CD4-positive, alpha-beta memory T cell (primary cell): ENCODE data around the gene SLC5A5. TPM values are rescaled to one million over a fixed set of nuclear protein-coding genes. Genes with fewer than 3 reads are reported as not detected.

Experiments used
- CTCF ChIA-PET: fragments of 350-600 bp; sonication (Branson Sonifier 250); formaldehyde crosslinking; loops from one replicate; lab custom pipeline; 2021; ENCODE audit warnings: inconsistent platforms; ENCODE audit not compliant: partially characterized antibody; lab: Charles Lee
- POLR2A ChIA-PET: fragments of 350-600 bp; sonication (Branson Sonifier 250); formaldehyde crosslinking; loops from one replicate; lab custom pipeline; 2021; ENCODE audit not compliant: partially characterized antibody; lab: Charles Lee
- DNase-seq, 5 donors: peaks; one replicate each; pipeline versions ENCODE4 v3.0.0 to v3.0.0-alpha.2; 2020 to 2022; ENCODE audit warnings: mixed read lengths in 1 of 5
- H3K27ac ChIP-seq: one replicate; pipeline ENCODE4 v1.7.0; 2013; ENCODE audit warnings: low read depth, low read length
- H3K27me3 ChIP-seq: 2 replicates; pipeline ENCODE4 v1.7.0; 2013; ENCODE audit warnings: mild to moderate bottlenecking, low read length, moderate library complexity; ENCODE audit not compliant: insufficient read depth
- H3K36me3 ChIP-seq: 2 replicates; pipeline ENCODE4 v1.7.0; 2013; ENCODE audit warnings: mild to moderate bottlenecking, low read length, moderate library complexity; ENCODE audit not compliant: insufficient read depth
- H3K4me1 ChIP-seq: 2 replicates; pipeline ENCODE4 v1.7.0; 2013; ENCODE audit warnings: mild to moderate bottlenecking, low read length, moderate library complexity; ENCODE audit not compliant: insufficient read depth
- H3K4me3 ChIP-seq, 2 donors: one replicate each; pipeline ENCODE4 v1.7.0; 2013; ENCODE audit warnings: low read length in 2 of 2, mild to moderate bottlenecking in 1 of 2
- H3K9me3 ChIP-seq, 2 donors: one replicate each; pipeline ENCODE4 v1.7.0; 2013; ENCODE audit warnings: low read length in 2 of 2, control low read depth in 1 of 2; ENCODE audit not compliant: control insufficient read depth in 1 of 2
- H3K27ac Mint-ChIP-seq, 7 donors: one replicate each; pipeline ENCODE4 v1.8.0; 2020 to 2021; ENCODE audit warnings: mixed read lengths in 7 of 7, mild to moderate bottlenecking in 6 of 7, inconsistent platforms in 3 of 7, moderate library complexity in 3 of 7
- H3K27me3 Mint-ChIP-seq, 2 donors: one replicate each; pipeline ENCODE4 v1.8.0; 2020 to 2021; ENCODE audit warnings: mixed read lengths in 2 of 2
- H3K36me3 Mint-ChIP-seq, 2 donors: one replicate each; pipeline ENCODE4 v1.8.0; 2020 to 2021; ENCODE audit warnings: mixed read lengths in 2 of 2, inconsistent platforms in 1 of 2, mild to moderate bottlenecking in 1 of 2
- H3K4me1 Mint-ChIP-seq, 4 donors: one replicate each; pipeline ENCODE4 v1.8.0; 2020 to 2021; ENCODE audit warnings: mixed read lengths in 4 of 4, mild to moderate bottlenecking in 1 of 4
- H3K4me3 Mint-ChIP-seq, 8 donors: one replicate each; pipeline ENCODE4 v1.8.0; 2020 to 2021; ENCODE audit warnings: mixed read lengths in 8 of 8, mild to moderate bottlenecking in 7 of 8, moderate library complexity in 6 of 8, inconsistent platforms in 3 of 8
- H3K9me3 Mint-ChIP-seq, 8 donors: one replicate each; pipeline ENCODE4 v1.8.0; 2020 to 2021; ENCODE audit warnings: mixed read lengths in 8 of 8, mild to moderate bottlenecking in 5 of 8, inconsistent platforms in 3 of 8, moderate library complexity in 1 of 8
- intact Hi-C: fragments of 100-400 bp; cut with micrococcal nuclease; formaldehyde crosslinking; loops from one replicate; pipeline ENCODE4 v1.15.1; 2023
- polyA plus RNA-seq, 2 donors: library from polyadenylated mRNA; unstranded; fragments of 300-500 nt; fragmentation: Illumina TruSeq; gene quantifications; one replicate each; pipeline ENCODE4 v1.2.3, GENCODE V29; 2021
- total RNA-seq, 2 experiments: library from RNA; stranded (reverse); gene quantifications; one replicate each; pipeline ENCODE4 v1.2.3, GENCODE V29; 2021

The SLC5A5 gene
- total and polyA plus RNA-seq, 4 experiments from 2014 or later = 0.92 to 2.9 (median 1.9) TPM

DNA sequence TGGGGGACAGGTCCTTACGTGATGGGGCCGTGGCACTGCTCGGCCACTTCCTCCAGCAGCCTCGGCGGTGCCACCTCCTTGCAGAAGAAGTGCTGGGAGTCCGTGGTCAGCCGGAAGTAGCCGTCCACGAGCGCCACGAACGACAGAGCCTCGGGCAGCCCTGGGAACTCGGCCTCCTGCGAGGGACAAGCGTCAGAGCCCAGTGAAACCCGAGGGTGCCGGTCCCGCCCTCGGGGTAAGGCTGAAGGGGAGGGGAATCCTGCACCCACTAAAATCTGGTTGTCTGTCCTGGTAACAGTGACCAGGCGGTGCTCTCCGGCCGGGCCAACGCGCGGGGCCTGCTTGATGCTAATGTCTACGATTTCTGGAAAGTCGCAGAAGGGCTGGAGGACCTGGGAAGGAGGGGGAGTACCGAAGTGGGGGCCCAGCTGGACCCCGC, 30.4 kb upstream of the SLC5A5 start:
- H3K27me3 ChIP-seq = no peaks in the 10 kb centered on the region
- intact Hi-C loops = no loop called here
- peaks cover 43% of the 10 kb centered on the region for H3K4me1 ChIP-seq
- peaks cover 66% of the 10 kb centered on the region for H3K36me3 ChIP-seq
- Mint-ChIP-seq H3K27ac (peak overlapping the region in 2 of 7 donors; percentile 58 to 75), H3K4me1 (peaks cover 15 to 45% (median 34%) of the 10 kb centered on the region in 4 donors), H3K27me3 (no peaks in the 10 kb centered on the region), H3K9me3 (no peaks in the 10 kb centered on the region), H3K4me3 (peak overlapping the region in 1 of 8 donors; percentile 21), H3K36me3 (peaks cover 38 to 57% of the 10 kb centered on the region in 2 donors)
- no peak overlapping the region for H3K4me3 ChIP-seq
- no peaks in the 10 kb centered on the region for H3K9me3 ChIP-seq
- ChIA-PET CTCF (interaction anchor here (0.9 kb wide), 1 partner anchor 13 kb away, joined by 3 read pairs; no protein-coding TSS in a partner anchor), POLR2A (no interaction called here)
- H3K27ac ChIP-seq = no peak overlapping the region
- DNase-seq = no peak

DNA sequence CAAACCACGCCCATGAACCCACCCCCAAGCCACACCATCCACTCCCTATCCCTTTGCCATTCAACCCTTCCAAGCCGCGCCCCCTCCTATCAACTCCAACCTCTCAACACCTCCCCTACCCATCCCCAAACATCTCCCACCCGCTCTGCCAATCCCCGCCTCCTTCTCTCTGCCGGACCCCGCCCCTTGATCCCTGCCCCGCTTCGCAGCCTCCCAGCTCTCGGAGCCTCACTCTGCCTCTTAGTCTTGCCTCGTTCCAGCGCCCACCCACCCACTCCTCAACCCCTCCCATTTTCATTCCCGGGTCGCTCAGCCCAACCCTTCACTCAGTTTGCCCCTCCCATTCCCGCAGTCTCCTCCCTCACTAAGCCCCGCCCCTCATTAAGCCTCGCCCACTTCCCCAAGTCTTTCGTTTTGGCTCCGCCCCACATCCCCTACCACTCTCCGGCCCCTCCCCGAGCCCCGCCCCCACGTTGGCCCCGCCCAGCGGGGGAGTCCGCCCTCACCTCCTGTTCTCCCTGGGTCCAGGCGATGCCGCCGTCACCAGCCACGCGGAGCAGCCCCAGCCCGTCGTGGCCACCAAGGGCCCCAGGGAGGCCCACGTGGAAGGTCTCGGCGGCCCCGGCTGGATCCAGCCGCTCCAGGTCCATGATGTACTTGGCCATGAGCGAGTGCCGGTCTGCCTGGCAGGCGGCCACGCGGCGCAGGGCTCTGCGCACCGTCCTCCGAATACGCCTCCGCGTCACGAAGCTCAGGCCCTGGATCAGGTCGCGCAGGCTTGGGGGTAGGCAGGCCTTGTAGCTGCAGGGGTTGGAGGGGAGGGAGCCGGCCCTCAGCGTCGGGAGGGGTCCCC, 29.7 kb upstream of the SLC5A5 start:
- CTCF ChIA-PET = interaction anchor here (1.0 kb wide), 1 partner anchor 13 kb away, joined by 4 read pairs; no protein-coding TSS in a partner anchor

DNA sequence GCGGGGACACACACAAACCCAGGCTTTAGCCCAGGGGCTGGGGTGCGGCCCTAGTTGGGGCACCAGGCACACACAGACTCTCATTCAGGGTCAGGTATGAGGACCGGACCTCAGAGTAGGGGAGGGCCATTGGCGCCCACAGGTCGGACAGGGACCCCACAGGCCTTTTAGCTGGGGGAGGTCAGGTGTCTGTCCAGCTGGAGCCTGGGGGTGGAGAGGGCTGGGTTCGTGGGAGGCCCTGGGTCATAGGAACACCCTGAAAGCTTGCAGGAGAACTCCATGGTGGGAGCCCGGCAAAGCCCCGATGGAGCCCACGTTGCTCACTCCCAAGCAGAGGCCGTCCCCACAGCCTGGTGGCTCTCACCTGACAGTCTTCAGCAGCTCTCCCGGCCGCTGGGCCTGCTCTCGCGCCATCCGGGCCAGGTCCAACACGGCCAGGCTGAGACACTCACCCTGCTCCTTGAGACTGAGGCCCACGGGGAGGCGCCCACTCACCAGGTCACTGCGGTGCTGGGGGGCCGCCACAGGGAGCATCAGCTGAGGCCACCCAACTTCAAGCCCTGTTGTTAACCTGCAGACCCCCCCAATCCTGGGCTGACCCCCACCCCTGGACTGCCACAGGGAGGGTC, 29.0 kb upstream of the SLC5A5 start:
- peaks cover 32 to 49% of the 10 kb centered on the region in 2 donors for H3K36me3 Mint-ChIP-seq
- peaks cover 14 to 50% (median 33%) of the 10 kb centered on the region in 4 donors for H3K4me1 Mint-ChIP-seq
- no peaks in the 10 kb centered on the region for H3K27me3 Mint-ChIP-seq
- H3K27ac ChIP-seq = no peak overlapping the region
- no peaks in the 10 kb centered on the region for H3K9me3 Mint-ChIP-seq
- no peak overlapping the region for H3K4me3 ChIP-seq
- no peak overlapping the region for H3K4me3 Mint-ChIP-seq
- DNase-seq = no peak
- intact Hi-C loops = no loop called here
- no peaks in the 10 kb centered on the region for H3K9me3 ChIP-seq
- H3K36me3 ChIP-seq = peaks cover 59% of the 10 kb centered on the region
- POLR2A ChIA-PET = interaction anchor here (0.6 to 1.7 kb wide), 6 partner anchors 10 to 123 kb away, joined by 3 to 6 read pairs (median 3); partner anchors contain the start of genes MAP1S and RPL18A
- peak overlapping the region in 2 of 7 donors; percentile 42 to 46 for H3K27ac Mint-ChIP-seq
- H3K27me3 ChIP-seq = no peaks in the 10 kb centered on the region
- CTCF ChIA-PET = interaction anchor here (1.0 to 1.2 kb wide), 3 partner anchors 12 to 39 kb away, joined by 3 to 4 read pairs (median 3); partner anchors contain the start of gene RPL18A
- H3K4me1 ChIP-seq = peaks cover 43% of the 10 kb centered on the region

More for the DNA sequence above, 29.7 kb upstream of the SLC5A5 start:
- peaks cover 14 to 43% (median 33%) of the 10 kb centered on the region in 4 donors for H3K4me1 Mint-ChIP-seq
- H3K27ac Mint-ChIP-seq = peak overlapping the region in 2 of 7 donors; percentile 24 to 75
- intact Hi-C loops = no loop called here
- Histone ChIP-seq H3K27ac (no peak overlapping the region), H3K9me3 (no peaks in the 10 kb centered on the region), H3K4me3 (no peak overlapping the region), H3K27me3 (no peaks in the 10 kb centered on the region), H3K4me1 (peaks cover 43% of the 10 kb centered on the region), H3K36me3 (peaks cover 62% of the 10 kb centered on the region)
- POLR2A ChIA-PET = interaction anchor here (1.0 to 1.7 kb wide), 2 partner anchors 17 to 122 kb away, joined by 3 to 6 read pairs; partner anchors contain the start of genes MAP1S and RPL18A
- no peaks in the 10 kb centered on the region for H3K27me3 Mint-ChIP-seq
- no peaks in the 10 kb centered on the region for H3K9me3 Mint-ChIP-seq
- H3K4me3 Mint-ChIP-seq = no peak overlapping the region
- peak in 2 of 5 donors; percentile 27 to 43 for DNase-seq
- H3K36me3 Mint-ChIP-seq = peaks cover 34 to 54% of the 10 kb centered on the region in 2 donors

DNA sequence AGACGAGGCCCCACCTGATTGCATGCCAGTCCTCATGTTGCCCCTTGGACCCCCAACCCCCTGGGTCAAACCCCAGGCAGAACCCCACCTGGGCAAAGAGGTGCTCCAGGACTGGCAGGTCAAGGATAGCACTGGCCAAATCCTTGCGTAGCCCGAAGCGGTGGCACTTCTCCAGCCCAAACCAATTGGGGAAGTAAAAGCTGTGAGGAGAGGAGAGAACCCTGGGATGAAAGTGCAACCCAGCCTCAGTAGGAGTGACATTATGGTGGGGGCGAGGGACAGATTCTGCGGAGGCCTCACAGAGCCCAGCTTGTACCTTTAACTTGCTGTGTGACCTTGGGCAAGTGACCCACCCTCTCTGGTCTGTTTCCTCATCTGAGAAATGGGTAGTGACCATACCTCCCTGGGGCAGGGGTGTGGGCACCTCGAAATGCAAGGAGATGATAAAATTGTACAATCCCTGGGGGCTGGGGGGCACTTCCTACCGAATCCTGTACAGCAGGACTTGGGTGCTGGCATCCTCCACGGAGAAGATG, 28.4 kb upstream of the SLC5A5 start:
- Mint-ChIP-seq H3K27me3 (no peaks in the 10 kb centered on the region), H3K27ac (peak overlapping the region in 5 of 7 donors; percentile 37 to 97 (median 78)), H3K4me3 (peak overlapping the region in 4 of 8 donors; percentile 42 to 61 (median 50)), H3K4me1 (peaks cover 17 to 56% (median 36%) of the 10 kb centered on the region in 4 donors), H3K9me3 (no peaks in the 10 kb centered on the region), H3K36me3 (peaks cover 26 to 44% of the 10 kb centered on the region in 2 donors)
- intact Hi-C loops = no loop called here
- CTCF ChIA-PET = interaction anchor here (1.0 to 1.2 kb wide), 3 partner anchors 11 to 40 kb away, joined by 3 to 4 read pairs (median 3); partner anchors contain the start of gene RPL18A
- H3K27ac ChIP-seq = no peak overlapping the region
- H3K27me3 ChIP-seq = no peaks in the 10 kb centered on the region
- DNase-seq = no peak
- POLR2A ChIA-PET = interaction anchor here (0.6 to 1.7 kb wide), 6 partner anchors 10 to 124 kb away, joined by 3 to 6 read pairs (median 3); partner anchors contain the start of genes MAP1S and RPL18A
- no peak overlapping the region for H3K4me3 ChIP-seq
- no peaks in the 10 kb centered on the region for H3K9me3 ChIP-seq
- peaks cover 53% of the 10 kb centered on the region for H3K36me3 ChIP-seq
- H3K4me1 ChIP-seq = peaks cover 48% of the 10 kb centered on the region

DNA sequence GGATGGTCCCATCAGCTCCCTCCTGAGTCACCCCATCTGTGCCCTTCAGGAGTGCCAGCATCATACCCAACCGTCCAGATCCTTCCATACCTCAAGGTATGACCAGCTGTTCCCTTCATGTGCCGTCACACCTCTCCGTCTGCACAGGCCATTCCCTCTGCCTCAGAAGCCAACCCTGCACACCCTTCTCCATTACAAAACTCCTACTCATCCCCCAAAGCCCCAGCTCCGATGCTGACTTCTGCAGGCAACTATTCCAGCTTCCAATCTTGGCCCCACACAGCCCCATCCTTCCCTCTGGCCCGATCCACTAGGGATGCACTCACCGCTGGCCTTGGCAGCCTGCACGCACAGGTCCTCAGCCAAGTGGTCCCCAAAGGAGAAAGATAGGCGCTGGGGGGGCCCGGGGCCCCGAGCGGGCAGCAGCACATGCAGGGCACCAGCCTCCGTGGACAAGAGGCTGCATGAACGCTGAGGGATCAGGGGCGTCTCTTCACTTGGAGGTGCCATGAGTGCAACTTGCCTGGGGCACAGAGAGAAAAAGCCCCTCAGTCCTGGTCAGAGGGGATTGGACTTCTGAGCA, 27.7 kb upstream of the SLC5A5 start:
- Mint-ChIP-seq H3K4me3 (peak overlapping the region in 7 of 8 donors; percentile 5 to 94 (median 61)), H3K27ac (peak overlapping the region; percentile 46 to 97 (median 78)), H3K36me3 (peaks cover 22 to 40% of the 10 kb centered on the region in 2 donors), H3K4me1 (peaks cover 22 to 60% (median 42%) of the 10 kb centered on the region in 4 donors), H3K27me3 (no peaks in the 10 kb centered on the region), H3K9me3 (no peaks in the 10 kb centered on the region)
- DNase-seq = no peak
- H3K36me3 ChIP-seq = peaks cover 49% of the 10 kb centered on the region
- peak overlapping the region; percentile 28 for H3K27ac ChIP-seq
- peaks cover 55% of the 10 kb centered on the region for H3K4me1 ChIP-seq
- H3K4me3 ChIP-seq = no peak overlapping the region
- CTCF ChIA-PET = interaction anchor here (1.2 kb wide), 1 partner anchor 41 kb away, joined by 3 read pairs; no protein-coding TSS in a partner anchor
- POLR2A ChIA-PET = interaction anchor here (0.9 to 1.7 kb wide), 4 partner anchors 9 to 15 kb away, joined by 3 to 6 read pairs (median 4); partner anchors contain the start of gene RPL18A
- intact Hi-C loops = no loop called here
- H3K9me3 ChIP-seq = no peaks in the 10 kb centered on the region
- no peaks in the 10 kb centered on the region for H3K27me3 ChIP-seq

DNA sequence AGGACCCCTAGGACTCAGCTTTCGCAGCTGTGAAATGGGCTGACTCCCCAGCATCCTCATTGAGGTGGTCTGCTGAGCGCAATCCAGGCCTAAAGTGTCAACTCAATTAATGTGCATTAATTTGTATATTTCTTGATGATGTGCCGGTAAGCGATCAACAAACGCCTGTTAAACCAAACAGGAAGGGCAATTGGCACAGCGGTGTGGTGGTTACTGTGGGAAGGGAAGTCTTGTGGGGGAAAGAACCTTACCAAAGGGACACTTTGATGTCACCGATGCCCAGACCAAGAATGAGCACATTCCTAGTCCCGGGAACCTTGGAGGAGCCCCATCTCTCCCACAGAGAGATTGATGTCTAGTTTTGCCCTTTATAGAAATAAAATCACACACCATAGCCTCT, 25.6 kb upstream of the SLC5A5 start:
- Mint-ChIP-seq H3K36me3 (peaks cover 10 to 25% of the 10 kb centered on the region in 2 donors), H3K4me1 (peaks cover 33 to 72% (median 52%) of the 10 kb centered on the region in 4 donors), H3K9me3 (no peaks in the 10 kb centered on the region), H3K27me3 (no peaks in the 10 kb centered on the region), H3K27ac (peak overlapping the region; percentile 95 to 98 (median 97)), H3K4me3 (peak overlapping the region; percentile 91 to 98 (median 94))
- Histone ChIP-seq H3K4me3 (peak overlapping the region; percentile 47 to 76), H3K27ac (peak overlapping the region; percentile 91), H3K36me3 (peaks cover 29% of the 10 kb centered on the region), H3K27me3 (no peaks in the 10 kb centered on the region), H3K9me3 (no peaks in the 10 kb centered on the region), H3K4me1 (peaks cover 75% of the 10 kb centered on the region)
- ChIA-PET CTCF (interaction anchor here (1.3 to 4.9 kb wide), 5 partner anchors 9 to 87 kb away, joined by 3 to 23 read pairs (median 5); partner anchors contain the start of gene CCDC124), POLR2A (interaction anchor here (1.1 to 7.1 kb wide), 7 partner anchors 13 to 155 kb away, joined by 3 to 60 read pairs (median 8); partner anchors contain the start of genes FCHO1 and RPL18A)
- intact Hi-C loops = no loop called here
- peak; percentile 48 to 80 (median 53) for DNase-seq
